CD14-positive monocyte (primary cell): ENCODE data around the gene YBX1. TPM values are rescaled to one million over a fixed set of nuclear protein-coding genes. Genes with fewer than 3 reads are reported as not detected.
A peak's percentile ranks its signal among the peaks of the same experiment; 100 is the strongest.

Experiments used
- DNase-seq, 3 donors: peaks; one replicate each; pipeline ENCODE4 v3.0.0-alpha.2; 2011 to 2022
- H2AFZ ChIP-seq: 2 replicates; pipeline ENCODE4 v1.6.0; 2012; ENCODE audit warnings: mild to moderate bottlenecking, low read depth, low read length, inconsistent platforms; ENCODE audit not compliant: insufficient read depth, poor library complexity, severe bottlenecking
- H3K27ac ChIP-seq, 2 donors: 1 replicate in 1 of 2; 2 replicates in 1 of 2; pipeline ENCODE4 v1.5.1; 2012 to 2013; ENCODE audit warnings: low read length in 2 of 2, control low read depth in 1 of 2, inconsistent platforms in 1 of 2, low read depth in 1 of 2, mild to moderate bottlenecking in 1 of 2
- H3K27me3 ChIP-seq, 2 donors: one replicate each; pipeline versions ENCODE4 v1.6.0 to v1.6.1; 2011 to 2013; ENCODE audit warnings: low read length in 2 of 2; ENCODE audit not compliant: control insufficient read depth in 2 of 2, insufficient read depth in 2 of 2
- H3K36me3 ChIP-seq, 2 donors: replicated peaks in 1 of 2; 1 replicate in 1 of 2; 2 replicates in 1 of 2; pipeline versions ENCODE4 v1.5.1 to v1.6.1; 2012 to 2013; ENCODE audit warnings: low read length in 2 of 2, control low read depth in 1 of 2, inconsistent platforms in 1 of 2, mild to moderate bottlenecking in 1 of 2; ENCODE audit not compliant: insufficient read depth in 2 of 2, control insufficient read depth in 1 of 2
- H3K4me1 ChIP-seq, 2 donors: 1 replicate in 1 of 2; 2 replicates in 1 of 2; pipeline versions ENCODE4 v1.5.1 to v1.6.1; 2012 to 2013; ENCODE audit warnings: low read length in 2 of 2, control low read depth in 1 of 2, inconsistent platforms in 1 of 2, mild to moderate bottlenecking in 1 of 2, moderate library complexity in 1 of 2; ENCODE audit not compliant: insufficient read depth in 2 of 2, control insufficient read depth in 1 of 2
- H3K4me2 ChIP-seq: replicated peaks from 2 replicates; pipeline ENCODE3; 2012; ENCODE audit warnings: low read length, moderate library complexity, mild to moderate bottlenecking; ENCODE audit not compliant: poor library complexity, severe bottlenecking; ENCODE audit errors: extremely low read depth
- H3K4me3 ChIP-seq, 3 experiments: fragments of 200-600 bp in 1 of 3; sonication (generic) in 1 of 3; replicated peaks in 1 of 3; 1 replicate in 2 of 3; 2 replicates in 1 of 3; pipeline ENCODE4 v1.5.1; 2011 to 2013; ENCODE audit warnings: low read length in 3 of 3, mild to moderate bottlenecking in 3 of 3, control low read depth in 2 of 3, low read depth in 2 of 3, inconsistent platforms in 1 of 3, moderate library complexity in 1 of 3
- H3K79me2 ChIP-seq: 2 replicates; pipeline ENCODE4 v1.6.0; 2012; ENCODE audit warnings: mild to moderate bottlenecking, control low read depth, inconsistent platforms, low read length, moderate library complexity; ENCODE audit not compliant: insufficient read depth
- H3K9ac ChIP-seq: 2 replicates; pipeline ENCODE4 v1.6.0; 2017; ENCODE audit warnings: low read length, mild to moderate bottlenecking; ENCODE audit not compliant: insufficient read depth, poor library complexity, severe bottlenecking
- H3K9me3 ChIP-seq, 2 donors: replicated peaks in 1 of 2; 1 replicate in 1 of 2; 2 replicates in 1 of 2; pipeline versions ENCODE4 v1.5.1 to v1.6.1; 2012 to 2013; ENCODE audit warnings: low read length in 2 of 2, control low read depth in 1 of 2; ENCODE audit not compliant: control insufficient read depth in 1 of 2, insufficient read depth in 1 of 2
- H4K20me1 ChIP-seq: 2 replicates; pipeline ENCODE4 v1.6.0; 2012; ENCODE audit warnings: mild to moderate bottlenecking, low read length, control low read depth, moderate library complexity; ENCODE audit not compliant: insufficient read depth
- H3K27ac Mint-ChIP-seq, 7 donors: one replicate each; pipeline ENCODE4 v1.8.0; 2020; ENCODE audit warnings: mild to moderate bottlenecking in 7 of 7, mixed read lengths in 7 of 7, moderate library complexity in 6 of 7, inconsistent platforms in 2 of 7
- H3K27me3 Mint-ChIP-seq, 3 donors: one replicate each; pipeline ENCODE4 v1.8.0; 2021 to 2022; ENCODE audit warnings: low read depth in 3 of 3, mild to moderate bottlenecking in 3 of 3, mixed read lengths in 3 of 3, moderate library complexity in 3 of 3, inconsistent platforms in 1 of 3
- H3K36me3 Mint-ChIP-seq, 2 donors: one replicate each; pipeline ENCODE4 v1.8.0; 2020; ENCODE audit warnings: mixed read lengths in 2 of 2, inconsistent platforms in 1 of 2, mild to moderate bottlenecking in 1 of 2
- H3K4me1 Mint-ChIP-seq: one replicate; pipeline ENCODE4 v1.8.0; 2020; ENCODE audit warnings: mild to moderate bottlenecking, mixed read lengths
- H3K4me3 Mint-ChIP-seq, 2 donors: one replicate each; pipeline ENCODE4 v1.8.0; 2020; ENCODE audit warnings: mild to moderate bottlenecking in 2 of 2, mixed read lengths in 2 of 2, moderate library complexity in 1 of 2
- H3K9me3 Mint-ChIP-seq, 7 donors: one replicate each; pipeline ENCODE4 v1.8.0; 2020 to 2022; ENCODE audit warnings: mixed read lengths in 7 of 7, mild to moderate bottlenecking in 6 of 7, moderate library complexity in 6 of 7, inconsistent platforms in 2 of 7
- CTCF ChIP-seq: fragments of 200-600 bp; IDR thresholded peaks from one replicate; pipeline ENCODE4 v1.8.0; 2022; ENCODE audit warnings: antibody characterized with exemption, mild to moderate bottlenecking
- WGBS: methylation state at CpG from one replicate; pipeline ENCODE4 v1.1.5; 2013; ENCODE audit warnings: missing lambda C conversion rate; ENCODE audit not compliant: insufficient coverage; 5-methylcytosine and 5-hydroxymethylcytosine counted together
- intact Hi-C, 2 donors: fragments of 100-400 bp; cut with micrococcal nuclease; formaldehyde crosslinking; loops; one replicate each; pipeline versions ENCODE4 v1.15.0 to v1.15.1; 2023
- polyA plus RNA-seq, 3 donors: library from polyadenylated mRNA; depleted of rRNA in 1 of 3; unstranded in 2 of 3; stranded (reverse) in 1 of 3; fragments of 300-500 nt in 2 of 3; fragments of >200 nt in 1 of 3; fragmentation: Illumina TruSeq in 2 of 3; gene quantifications; 1 replicate in 2 of 3; 2 replicates in 1 of 3; pipeline ENCODE4 v1.2.3, GENCODE V29; 2012 to 2021

Gene YBX1
- polyA plus RNA-seq, 3 donors, result 65.7 to 301 (median 70.2) TPM

GRCh38 chr1:42735056-42735455 lies 52.8 kb downstream of the YBX1 start:
- Histone ChIP-seq H3K4me2 (no peak overlapping the region), H3K9me3 (no peaks in the 10 kb centered on the region), H3K27me3 (no peaks in the 10 kb centered on the region), H3K4me3 (no peak overlapping the region), H3K27ac (no peak overlapping the region), H2AFZ (no peak overlapping the region), H3K36me3 (no peaks in the 10 kb centered on the region), H3K79me2 (no peaks in the 10 kb centered on the region), H4K20me1 (no peaks in the 10 kb centered on the region), H3K4me1 (peaks cover 26 to 30% of the 10 kb centered on the region in 2 donors), H3K9ac (no peak overlapping the region)
- H3K9me3 Mint-ChIP-seq, result peaks cover 0 to 3% (median 0%) of the 10 kb centered on the region in 7 donors
- H3K4me1 Mint-ChIP-seq, result peaks cover 26% of the 10 kb centered on the region
- WGBS, result 96% methylated on average over 8 of the region's 11 CpGs
- H3K27me3 Mint-ChIP-seq, result peaks cover 0 to 3% (median 1%) of the 10 kb centered on the region in 3 donors
- DNase-seq, result no peak
- no peak overlapping the region for H3K4me3 Mint-ChIP-seq
- peaks cover 0 to 5% of the 10 kb centered on the region in 2 donors for H3K36me3 Mint-ChIP-seq
- peak overlapping the region in 1 of 7 donors; percentile 20 for H3K27ac Mint-ChIP-seq
- no peak for TF ChIP-seq CTCF
- intact Hi-C loops, result no loop called here

GRCh38 chr1:42735477-42736105 lies 53.4 kb downstream of the YBX1 start:
- H3K27me3 ChIP-seq, result no peaks in the 10 kb centered on the region
- H3K9ac ChIP-seq, result no peak overlapping the region
- no peak for DNase-seq
- Mint-ChIP-seq H3K27ac (peak overlapping the region in 1 of 7 donors; percentile 65), H3K4me3 (no peak overlapping the region), H3K36me3 (peaks cover 0 to 5% of the 10 kb centered on the region in 2 donors), H3K9me3 (peaks cover 0 to 3% (median 0%) of the 10 kb centered on the region in 7 donors), H3K4me1 (peaks cover 26% of the 10 kb centered on the region), H3K27me3 (peaks cover 0 to 3% (median 1%) of the 10 kb centered on the region in 3 donors)
- H3K4me2 ChIP-seq, result no peak overlapping the region
- H3K36me3 ChIP-seq, result no peaks in the 10 kb centered on the region
- no peak overlapping the region for H3K27ac ChIP-seq
- intact Hi-C loops, result no loop called here
- H3K9me3 ChIP-seq, result no peaks in the 10 kb centered on the region
- no peak for TF ChIP-seq CTCF
- peaks cover 26 to 30% of the 10 kb centered on the region in 2 donors for H3K4me1 ChIP-seq
- H2AFZ ChIP-seq, result peak overlapping the region; percentile 70
- 86% methylated on average over 13 of the region's 14 CpGs for whole genome bisulfite sequencing
- H3K4me3 ChIP-seq, result no peak overlapping the region
- H3K79me2 ChIP-seq, result no peaks in the 10 kb centered on the region
- H4K20me1 ChIP-seq, result no peaks in the 10 kb centered on the region
